GM19452 (cell line): ENCODE measurements around the gene MCHR2.
"Not testable (repeated sequence)": the region's sequence is repeated elsewhere in the genome, so short reads cannot be mapped to it uniquely, and the experiment has no call there.

Source experiments
- ATAC-seq: cut with Tn5 transposase; IDR thresholded peaks from one replicate; pipeline ENCODE4 v1.9.1; 2021; ENCODE audit not compliant: unreplicated experiment

The MCHR2 gene, protein sequence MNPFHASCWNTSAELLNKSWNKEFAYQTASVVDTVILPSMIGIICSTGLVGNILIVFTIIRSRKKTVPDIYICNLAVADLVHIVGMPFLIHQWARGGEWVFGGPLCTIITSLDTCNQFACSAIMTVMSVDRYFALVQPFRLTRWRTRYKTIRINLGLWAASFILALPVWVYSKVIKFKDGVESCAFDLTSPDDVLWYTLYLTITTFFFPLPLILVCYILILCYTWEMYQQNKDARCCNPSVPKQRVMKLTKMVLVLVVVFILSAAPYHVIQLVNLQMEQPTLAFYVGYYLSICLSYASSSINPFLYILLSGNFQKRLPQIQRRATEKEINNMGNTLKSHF

GRCh38 chr6:99993533-99994251 lies at the start of gene MCHR2:
Gene MCHR2, minus strand, starts transcription at chr6:99994223. Its CDS starts 38,076 bp downstream, at chr6:99956147.
- ATAC-seq = no peak

GRCh38 chr6:100038546-100038945 lies 44.5 kb upstream of the MCHR2 start:
- ATAC-seq = not testable (repeated sequence)

DNA sequence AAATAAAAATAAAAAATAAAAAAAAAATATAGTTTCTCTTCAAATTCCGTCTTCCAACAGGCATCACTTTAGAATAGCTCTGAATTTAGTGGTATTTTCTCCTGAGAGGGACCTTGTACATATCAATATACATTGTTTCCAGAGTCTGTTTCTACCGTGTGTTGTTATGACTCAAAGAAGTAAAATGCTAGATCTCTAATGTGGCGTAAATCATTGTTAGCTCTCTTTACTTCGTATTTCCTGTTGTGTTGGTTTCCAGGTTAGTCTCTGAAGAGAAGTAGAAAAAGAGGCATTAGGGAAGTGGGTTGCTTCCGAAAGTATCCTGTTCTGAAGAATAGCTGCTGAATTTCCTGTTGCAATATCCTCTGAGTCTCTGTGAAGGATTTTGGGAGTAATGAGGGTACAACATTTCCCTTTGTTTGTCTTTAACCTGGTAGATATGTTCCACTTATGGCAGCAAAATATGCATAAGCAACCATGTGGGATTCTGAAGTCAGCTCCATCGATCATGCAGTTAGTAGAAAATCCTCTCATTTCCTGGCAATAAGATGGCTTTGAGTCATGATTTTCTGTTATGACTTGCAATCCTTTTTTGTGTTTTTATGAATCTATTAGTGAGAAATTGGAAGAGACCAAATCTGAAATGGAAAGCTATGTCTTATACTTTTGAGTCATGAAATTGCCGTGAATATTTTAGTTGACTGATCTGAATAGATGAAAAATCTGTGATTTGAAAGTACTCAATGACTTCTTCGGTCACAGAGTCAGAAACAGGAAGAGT lies 42.0 kb upstream of the MCHR2 start:
- peak; percentile 93 for ATAC-seq

DNA sequence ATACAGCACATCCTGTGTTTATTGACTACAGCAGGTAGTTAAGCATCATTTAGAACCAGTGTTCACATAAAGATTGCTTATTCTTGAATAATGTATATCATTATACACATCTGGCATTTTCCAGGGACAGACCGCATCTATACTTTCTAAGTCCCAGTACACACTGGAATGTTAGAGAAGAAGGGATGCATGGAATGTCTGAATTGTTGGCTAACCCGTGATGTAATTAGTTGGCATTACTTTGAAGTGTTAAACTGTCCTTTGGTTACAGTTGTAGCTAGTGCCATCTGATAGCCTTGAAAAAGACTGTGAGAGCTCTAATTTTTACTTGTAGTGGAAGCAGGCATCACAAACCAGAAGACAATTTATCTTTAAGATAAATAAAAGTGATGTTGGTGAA lies 29.8 kb upstream of the MCHR2 start:
- no peak for ATAC-seq

- ATAC-seq = no peak
These were observed 28.8 kb upstream of the MCHR2 start for GRCh38 chr6:100022847-100023246.

DNA sequence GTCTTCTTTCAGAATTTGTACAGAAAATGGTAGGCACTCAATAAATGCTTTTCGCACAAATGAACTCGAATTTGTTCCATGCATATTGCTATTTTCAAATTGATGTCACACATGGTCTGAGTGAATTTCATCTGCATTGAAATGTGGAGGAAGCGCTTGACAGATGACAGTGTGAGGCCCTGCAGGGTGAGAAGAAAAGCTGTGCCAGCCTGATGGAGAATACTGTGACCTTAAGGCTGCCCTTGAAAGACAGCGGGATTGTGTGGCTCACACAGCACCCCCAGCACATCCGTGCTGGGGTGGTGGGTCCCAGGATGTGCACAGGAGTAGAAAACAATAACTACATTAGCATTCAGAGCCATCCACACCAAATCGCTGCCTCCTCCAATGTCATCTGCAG lies 14.8 kb upstream of the MCHR2 start:
- ATAC-seq = no peak

DNA sequence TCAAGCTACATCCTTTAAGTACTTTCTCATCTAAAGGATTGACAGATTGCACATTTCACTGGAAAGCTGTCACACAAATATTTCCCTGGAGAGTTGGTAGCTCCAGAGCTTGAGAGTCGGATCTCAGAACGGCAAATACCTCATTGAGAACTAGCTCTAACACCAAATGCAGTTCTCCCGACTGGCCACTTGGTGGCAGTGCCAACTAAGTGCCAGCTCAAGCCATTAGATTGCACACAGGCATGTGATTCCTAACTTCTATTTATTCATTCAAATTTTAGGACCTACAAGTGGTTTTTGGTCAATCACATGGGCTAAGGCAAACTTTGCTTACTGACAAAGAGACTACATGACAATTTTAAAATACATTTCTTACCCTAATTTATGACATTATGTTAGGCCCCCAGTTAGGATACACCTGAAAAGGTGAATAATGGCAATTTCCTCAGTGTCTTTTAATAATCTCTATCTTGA lies 7.9 kb upstream of the MCHR2 start:
- peak; percentile 92 for ATAC-seq

GRCh38 chr6:99997141-99997540 lies 3.1 kb upstream of the MCHR2 start:
- no peak for ATAC-seq

DNA sequence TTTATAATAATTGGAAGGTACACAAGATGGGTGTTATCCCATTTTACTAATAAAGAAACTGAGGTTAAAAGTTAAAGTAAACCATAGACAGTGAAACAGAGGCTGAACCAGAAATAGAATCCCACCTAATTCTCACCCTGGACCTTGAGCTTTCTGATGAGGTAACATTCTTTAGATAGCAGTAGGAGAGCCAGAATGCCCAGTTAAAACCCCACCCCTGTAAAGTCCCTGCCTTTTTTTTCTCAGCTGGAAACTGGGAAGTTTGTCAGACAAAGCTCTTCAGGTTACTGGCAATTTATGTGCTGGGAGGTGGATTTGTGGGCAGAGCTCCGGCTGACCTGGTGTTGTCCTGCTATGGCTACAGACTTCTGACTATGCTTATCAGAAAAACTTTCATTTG lies 1.9 kb upstream of the MCHR2 start:
- ATAC-seq = no peak

DNA sequence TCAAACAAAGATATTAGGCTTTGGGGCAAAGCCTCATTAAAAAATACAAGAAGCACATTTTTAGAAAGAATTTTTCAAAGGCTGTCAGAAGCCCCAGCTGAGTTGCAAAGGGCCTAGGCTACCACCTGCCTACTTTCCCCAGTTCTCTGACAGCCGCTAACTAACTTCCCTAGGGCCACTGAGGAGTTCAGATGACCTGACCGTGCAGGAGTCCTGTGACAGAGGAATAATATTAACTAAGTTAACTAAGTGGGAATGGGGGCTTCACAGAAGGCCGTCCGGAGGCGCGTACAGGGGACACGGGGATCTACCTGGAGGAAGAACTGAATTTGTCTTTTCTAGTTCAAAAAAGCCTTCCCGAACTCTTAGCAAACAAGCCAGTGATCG lies 884 bp downstream of the MCHR2 start:
- no peak for ATAC-seq

DNA sequence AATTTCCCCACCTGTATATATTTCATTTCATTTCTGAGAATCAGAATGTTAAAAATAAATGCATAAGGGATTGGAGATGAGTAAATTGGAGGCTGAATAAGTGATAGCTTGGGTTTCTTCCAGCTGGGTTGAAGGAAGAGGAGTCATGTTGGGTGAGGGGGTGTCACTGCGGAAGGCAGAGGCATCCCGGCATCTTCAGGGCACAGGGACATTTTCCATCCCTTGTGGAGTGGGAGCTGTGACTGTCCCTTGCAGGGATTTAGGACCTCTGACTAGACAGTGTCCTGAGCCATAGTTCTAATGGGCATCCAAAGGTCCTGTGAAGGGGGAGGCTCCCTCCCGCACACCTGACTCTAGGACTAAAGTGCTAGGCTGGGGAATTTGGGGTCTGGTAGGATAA lies 2.1 kb downstream of the MCHR2 start:
- ATAC-seq = no peak

- ATAC-seq = no peak
These were observed 13.3 kb downstream of the MCHR2 start for GRCh38 chr6:99980741-99981140.

GRCh38 chr6:99979953-99980352 lies 14.1 kb downstream of the MCHR2 start:
- no peak for ATAC-seq

DNA sequence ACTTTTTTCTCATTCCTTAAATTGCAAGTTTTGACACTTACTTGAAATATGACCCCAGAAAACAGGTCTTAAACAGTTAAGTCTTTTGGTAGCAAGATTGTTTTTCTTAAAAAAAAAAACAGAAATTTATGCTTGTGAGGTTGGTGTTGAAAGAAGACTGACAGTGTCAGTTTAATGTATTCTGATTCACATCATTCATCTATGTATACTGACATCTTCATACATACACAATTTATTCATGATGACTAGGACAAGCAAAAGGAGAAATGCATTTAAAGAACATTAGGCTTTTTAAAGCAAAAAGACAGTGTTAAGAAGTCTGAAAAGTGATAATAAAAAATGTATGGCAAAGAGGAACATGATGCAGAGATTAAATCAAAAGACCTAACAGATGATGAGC lies 27.0 kb downstream of the MCHR2 start:
- ATAC-seq = no peak

- ATAC-seq = no peak
These were observed 34.0 kb downstream of the MCHR2 start for GRCh38 chr6:99960027-99960426.

GRCh38 chr6:99951016-99951805 lies 42.8 kb downstream of the MCHR2 start:
- no peak for ATAC-seq

DNA sequence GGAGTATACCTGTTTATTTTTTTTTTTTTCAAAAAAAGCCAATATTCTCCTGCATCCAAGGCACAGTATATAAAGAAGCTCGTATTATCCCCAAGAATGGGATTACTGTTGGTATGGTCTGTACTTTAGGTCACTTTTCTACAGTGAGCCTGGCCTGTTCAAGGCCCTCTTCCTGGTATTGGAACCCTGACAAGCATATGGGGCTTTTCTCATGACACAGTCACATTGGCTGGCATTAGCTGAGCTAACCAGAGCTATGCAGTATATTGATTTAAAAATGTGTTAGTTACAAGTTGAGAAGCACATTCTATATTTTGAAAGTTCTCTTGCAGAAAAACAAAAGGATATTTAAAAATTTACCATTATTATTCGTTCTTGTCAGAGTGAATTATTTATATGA lies 48.0 kb downstream of the MCHR2 start:
- no peak for ATAC-seq

- no peak for ATAC-seq
These were observed 50.2 kb downstream of the MCHR2 start for GRCh38 chr6:99943846-99944245.

GRCh38 chr6:99940582-99940981 lies 53.4 kb downstream of the MCHR2 start:
- ATAC-seq = no peak

DNA sequence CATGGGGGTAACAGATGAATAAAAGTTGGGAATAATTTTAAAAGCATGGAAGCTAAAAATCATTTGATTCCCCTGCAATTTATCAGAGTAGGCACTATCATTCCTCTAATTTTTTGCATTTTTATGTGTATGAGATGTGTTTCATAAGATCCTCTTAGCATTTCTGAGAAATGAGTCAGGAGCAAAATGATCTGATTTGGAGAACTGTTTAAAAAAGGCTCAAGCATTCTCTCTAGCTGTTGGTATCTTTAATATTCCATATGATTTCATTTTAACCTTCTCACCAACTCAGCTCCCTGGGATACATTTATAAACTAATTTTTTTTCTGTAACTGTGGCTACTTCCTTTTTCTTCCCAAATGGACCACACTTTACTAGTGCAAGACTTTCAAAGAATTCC lies 60.9 kb downstream of the MCHR2 start:
- no peak for ATAC-seq

DNA sequence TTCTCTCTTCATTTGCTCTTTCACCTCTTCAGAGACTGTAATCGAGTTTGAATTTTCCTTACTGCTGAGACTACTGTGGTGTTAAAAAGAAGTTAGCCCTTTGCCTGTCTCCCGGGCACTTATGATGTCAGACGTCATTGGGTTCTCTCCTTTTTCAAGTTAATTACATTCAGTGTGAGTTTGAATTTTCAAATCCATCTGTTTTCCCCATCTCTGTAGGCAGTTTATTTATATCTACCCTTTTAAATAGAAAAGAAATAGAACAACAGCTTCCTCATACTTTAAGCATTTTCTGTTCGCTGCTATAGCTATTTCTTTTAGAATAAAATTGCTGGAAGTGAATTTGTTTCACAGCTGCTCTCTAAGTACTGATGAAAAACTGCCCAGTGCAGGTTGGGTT lies 81.4 kb downstream of the MCHR2 start:
- no peak for ATAC-seq
